DND-41 (cell line): ENCODE data around the gene RIN3.

Experiments
- ATAC-seq: fragments of 200-7000 bp; cut with Tn5 transposase; 3 replicates; pipeline ENCODE4 v1.9.1; 2021; ENCODE audit warnings: low read depth; ENCODE audit not compliant: insufficient read depth
- DNase-seq: peaks from one replicate; pipeline ENCODE4 v3.0.0-alpha.2; 2020
- H2AFZ ChIP-seq: 2 replicates; pipeline ENCODE4 v1.6.0; 2012; ENCODE audit warnings: low read depth, low read length
- H3K27ac ChIP-seq: 2 replicates; pipeline ENCODE4 v1.5.1; 2012; ENCODE audit warnings: low read length, inconsistent platforms
- H3K27me3 ChIP-seq: fragments of 200-600 bp; sonication (generic); 2 replicates; pipeline ENCODE4 v1.6.0; 2012; ENCODE audit warnings: low read length, mild to moderate bottlenecking, inconsistent platforms; ENCODE audit not compliant: insufficient read depth, poor library complexity
- H3K36me3 ChIP-seq: 2 replicates; pipeline ENCODE4 v1.5.1; 2012; ENCODE audit warnings: low read length, inconsistent platforms; ENCODE audit not compliant: insufficient read depth
- H3K4me1 ChIP-seq: 2 replicates; pipeline ENCODE4 v1.5.1; 2012; ENCODE audit warnings: mild to moderate bottlenecking, low read length; ENCODE audit not compliant: insufficient read depth
- H3K4me2 ChIP-seq: 2 replicates; pipeline ENCODE4 v1.6.0; 2012; ENCODE audit warnings: mild to moderate bottlenecking, moderate library complexity, low read length, inconsistent platforms; ENCODE audit not compliant: insufficient read depth
- H3K4me3 ChIP-seq, 2 experiments: fragments of 200-600 bp in 1 of 2; shearing (Covaris generic) in 1 of 2; 2 replicates each; pipeline ENCODE4 v1.5.1; 2012 to 2016; ENCODE audit warnings: inconsistent platforms in 2 of 2, low read length in 2 of 2, mild to moderate bottlenecking in 2 of 2, low read depth in 1 of 2, moderate library complexity in 1 of 2
- H3K79me2 ChIP-seq: 2 replicates; pipeline ENCODE4 v1.6.0; 2012; ENCODE audit warnings: low read length, inconsistent platforms; ENCODE audit not compliant: insufficient read depth
- H3K9ac ChIP-seq: 2 replicates; pipeline ENCODE4 v1.6.0; 2012; ENCODE audit warnings: low read depth, mild to moderate bottlenecking, inconsistent platforms, low read length, moderate library complexity
- H3K9me3 ChIP-seq: 2 replicates; pipeline ENCODE4 v1.5.1; 2012; ENCODE audit warnings: low read length, moderate library complexity, mild to moderate bottlenecking, inconsistent platforms; ENCODE audit not compliant: insufficient read depth, severe bottlenecking
- H4K20me1 ChIP-seq: 2 replicates; pipeline ENCODE4 v1.6.0; 2012; ENCODE audit warnings: low read length; ENCODE audit not compliant: insufficient read depth
- CTCF ChIP-seq: IDR thresholded peaks from 2 replicates; pipeline ENCODE4 v1.5.1; 2012; ENCODE audit warnings: borderline replicate concordance, low read length, moderate library complexity, mild to moderate bottlenecking; ENCODE audit not compliant: poor library complexity, severe bottlenecking; ENCODE audit errors: extremely low read depth
- EZH2 ChIP-seq: IDR thresholded peaks from 3 replicates; pipeline ENCODE4 v1.6.1; 2012; ENCODE audit warnings: borderline replicate concordance, low read depth, mild to moderate bottlenecking, moderate library complexity, low read length, inconsistent platforms; ENCODE audit not compliant: severe bottlenecking

RIN3 gene

DNA sequence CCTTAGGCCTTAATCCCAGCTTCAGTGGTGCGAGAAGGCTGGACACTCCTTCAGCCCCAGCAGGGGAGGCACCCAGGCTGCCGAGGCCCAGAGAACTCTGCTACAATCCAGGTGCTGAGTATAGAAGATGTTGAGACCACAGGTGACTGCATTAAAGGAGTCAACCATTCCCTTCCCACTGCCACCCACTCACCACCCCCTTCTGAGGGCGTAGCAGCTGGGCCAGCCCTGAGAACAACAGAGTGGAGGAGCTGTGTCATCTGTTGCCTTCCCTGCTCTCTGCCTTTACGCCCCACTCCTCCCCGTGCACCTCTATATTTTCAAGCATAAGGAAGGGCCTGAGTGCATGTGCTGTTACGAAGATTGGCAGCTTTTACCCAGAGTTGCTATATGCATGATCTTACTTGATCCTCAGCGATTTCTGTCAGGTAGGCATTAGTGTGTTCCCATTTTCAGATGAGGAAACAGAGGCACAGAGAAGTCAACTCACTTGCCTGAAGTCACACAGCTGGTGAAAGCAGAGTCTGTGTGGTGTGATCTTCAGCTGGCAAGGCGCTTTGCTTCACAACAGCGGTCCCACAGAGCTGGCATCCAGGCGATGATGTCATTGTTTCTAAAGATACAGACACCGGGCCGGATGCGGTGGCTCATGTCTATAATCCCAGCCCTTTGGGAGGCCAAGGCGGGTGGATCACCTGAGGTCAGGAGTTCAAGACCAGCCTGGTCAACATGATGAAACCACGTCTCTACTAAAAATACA is 46.7 kb downstream of the RIN3 start:
- Histone ChIP-seq H3K27ac (no peak overlapping the region), H3K36me3 (no peaks in the 10 kb centered on the region), H3K27me3 (peaks cover 3% of the 10 kb centered on the region), H3K4me2 (no peak overlapping the region), H3K9ac (no peak overlapping the region), H3K4me1 (no peaks in the 10 kb centered on the region), H3K4me3 (no peak overlapping the region), H3K79me2 (no peaks in the 10 kb centered on the region), H3K9me3 (no peaks in the 10 kb centered on the region), H4K20me1 (no peaks in the 10 kb centered on the region), H2AFZ (no peak overlapping the region)
- TF ChIP-seq EZH2 (no peak), CTCF (no peak)
- ATAC-seq (no peak), DNase-seq (no peak)

GRCh38 chr14:92561906-92562479 is 48.4 kb downstream of the RIN3 start:
- Histone ChIP-seq H3K9me3 (no peaks in the 10 kb centered on the region), H3K4me2 (no peak overlapping the region), H3K9ac (no peak overlapping the region), H3K36me3 (no peaks in the 10 kb centered on the region), H3K27ac (no peak overlapping the region), H4K20me1 (no peaks in the 10 kb centered on the region), H3K79me2 (no peaks in the 10 kb centered on the region), H3K4me1 (no peaks in the 10 kb centered on the region), H3K4me3 (no peak overlapping the region), H3K27me3 (no peaks in the 10 kb centered on the region), H2AFZ (no peak overlapping the region)
- no peak for TF ChIP-seq CTCF
- no peak for ATAC-seq
- no peak for DNase-seq

DNA sequence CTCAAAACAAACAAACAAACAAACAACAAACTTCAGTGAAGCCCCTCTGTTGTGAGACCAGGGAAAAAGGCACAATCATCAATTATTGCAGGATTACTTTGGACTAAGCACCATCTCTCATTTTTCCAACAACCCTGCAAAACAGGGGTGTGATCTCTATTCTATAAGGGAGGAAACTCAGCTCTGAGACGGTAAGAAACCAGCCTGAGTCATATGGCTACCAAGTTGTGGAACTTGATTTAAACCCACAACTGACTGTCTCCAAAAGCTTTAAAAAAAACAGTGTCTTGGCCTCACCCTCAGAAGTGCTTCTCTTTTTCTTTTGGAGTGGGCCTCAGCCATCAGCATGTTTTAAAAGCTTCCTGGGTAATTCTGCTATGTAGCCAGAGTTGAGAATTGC is 49.8 kb downstream of the RIN3 start:
- H3K4me3 ChIP-seq, result no peak overlapping the region
- no peak for DNase-seq
- TF ChIP-seq CTCF (no peak), EZH2 (no peak)
- no peak overlapping the region for H3K4me2 ChIP-seq
- H4K20me1 ChIP-seq, result no peaks in the 10 kb centered on the region
- no peak for ATAC-seq
- no peaks in the 10 kb centered on the region for H3K9me3 ChIP-seq
- H3K36me3 ChIP-seq, result no peaks in the 10 kb centered on the region
- no peaks in the 10 kb centered on the region for H3K27me3 ChIP-seq
- H3K79me2 ChIP-seq, result no peaks in the 10 kb centered on the region
- H2AFZ ChIP-seq, result no peak overlapping the region
- no peaks in the 10 kb centered on the region for H3K4me1 ChIP-seq
- H3K9ac ChIP-seq, result no peak overlapping the region
- no peak overlapping the region for H3K27ac ChIP-seq
